GM21526 (cell line): Measurements from ENCODE around the gene HK1.
"Not testable (repeated sequence)": the region's sequence is repeated elsewhere in the genome, so short reads cannot be mapped to it uniquely, and the experiment has no call there.

ENCODE experiments used
- ATAC-seq: cut with Tn5 transposase; IDR thresholded peaks from one replicate; pipeline ENCODE4 v1.9.1; 2021; ENCODE audit warnings: moderate library complexity; ENCODE audit not compliant: unreplicated experiment, low FRiP score

HK1 gene

GRCh38 chr10:69253171-69253570 is 25.1 kb upstream of the HK1 start:
- no peak for ATAC-seq

GRCh38 chr10:69254877-69255276 is 23.4 kb upstream of the HK1 start:
- ATAC-seq: no peak

- no peak for ATAC-seq
These were observed 18.6 kb upstream of the HK1 start for GRCh38 chr10:69259547-69260243.

GRCh38 chr10:69261184-69261583 is 17.1 kb upstream of the HK1 start:
- no peak for ATAC-seq

GRCh38 chr10:69262292-69262751 is 16.0 kb upstream of the HK1 start:
- ATAC-seq: no peak

- ATAC-seq: no peak
These were observed 12.8 kb upstream of the HK1 start for GRCh38 chr10:69265521-69265920.

- no peak for ATAC-seq
These were observed 9.4 kb upstream of the HK1 start for GRCh38 chr10:69268761-69269416.

- ATAC-seq: no peak
These were observed 8.5 kb upstream of the HK1 start for GRCh38 chr10:69269761-69270160.

- ATAC-seq: no peak
These were observed 7.3 kb upstream of the HK1 start for GRCh38 chr10:69270990-69271389.

GRCh38 chr10:69272624-69273023 is 5.7 kb upstream of the HK1 start:
- no peak for ATAC-seq

- ATAC-seq: no peak
These were observed 2.9 kb upstream of the HK1 start for GRCh38 chr10:69275444-69275843.

- ATAC-seq: no peak
These were observed 1.8 kb upstream of the HK1 start for GRCh38 chr10:69276503-69276902.

- ATAC-seq: no peak
These were observed 814 bp downstream of the HK1 start for GRCh38 chr10:69279110-69279509.

- ATAC-seq: no peak
These were observed 3.5 kb downstream of the HK1 start for GRCh38 chr10:69281507-69282413.

- ATAC-seq: not testable (repeated sequence)
These were observed 6.1 kb downstream of the HK1 start for GRCh38 chr10:69284402-69284801.

- no peak for ATAC-seq
These were observed 7.4 kb downstream of the HK1 start for GRCh38 chr10:69285699-69286098.

- no peak for ATAC-seq
These were observed 8.9 kb downstream of the HK1 start for GRCh38 chr10:69287181-69287580.

- ATAC-seq: no peak
These were observed 12.7 kb downstream of the HK1 start for GRCh38 chr10:69290993-69291392.

- ATAC-seq: no peak
These were observed 14.2 kb downstream of the HK1 start for GRCh38 chr10:69292459-69292858.

GRCh38 chr10:69295027-69295636 is 16.8 kb downstream of the HK1 start:
- no peak for ATAC-seq

- ATAC-seq: no peak
These were observed 25.3 kb downstream of the HK1 start for GRCh38 chr10:69303632-69304051.
